Measurements from ENCODE around the gene PDGFA.

The PDGFA gene

GRCh38 chr7:519484-520390 lies at the start of gene PDGFA:
TSS of gene PDGFA (minus strand) at chr7:519846. CDS start at chr7:519001, 845 bp downstream.
- no peak for DNase-seq (ENCODE audit: low read depth, low spot score)
- Histone ChIP-seq H3K4me1 (ENCODE audit: control insufficient read depth, insufficient read depth, low read length) (peaks cover 6% of the 10 kb centered on the region), H3K4me3 (ENCODE audit: low read length) (peak within 1 kb of the TSS; percentile 90), H3K36me3 (ENCODE audit: control insufficient read depth, insufficient read depth, low read length) (no peaks in the 10 kb centered on the region), H3K9me3 (ENCODE audit: control insufficient read depth, insufficient read depth, low read length) (no peaks in the 10 kb centered on the region), H3K27ac (ENCODE audit: low read length) (no peak within 1 kb of the TSS), H3K27me3 (ENCODE audit: control insufficient read depth, insufficient read depth, low read length) (peaks cover 26% of the 10 kb centered on the region)
- WGBS (ENCODE audit: insufficient coverage, insufficient read length), result no CpG with 5 or more reads among the region's 132 CpGs

- Histone ChIP-seq H3K4me1 (ENCODE audit: control insufficient read depth, insufficient read depth, low read length) (peaks cover 1% of the 10 kb centered on the region; the same call in 1 of the 2 replicates), H3K27ac (ENCODE audit: low read length) (no peak overlapping the region), H3K36me3 (ENCODE audit: control insufficient read depth, insufficient read depth, low read length) (no peaks in the 10 kb centered on the region), H3K27me3 (ENCODE audit: control insufficient read depth, insufficient read depth, low read length) (no peaks in the 10 kb centered on the region), H3K9me3 (ENCODE audit: control insufficient read depth, insufficient read depth, low read length) (no peaks in the 10 kb centered on the region), H3K4me3 (ENCODE audit: low read length) (no peak overlapping the region)
- DNase-seq (ENCODE audit: low read depth, low spot score), result no peak
- no CpG with 5 or more reads among the region's 33 CpGs for WGBS (ENCODE audit: insufficient coverage, insufficient read length)
Observed at GRCh38 chr7:568031-568951, 48.6 kb upstream of the PDGFA start.

GRCh38 chr7:567305-567883 lies 47.7 kb upstream of the PDGFA start:
- DNase-seq (ENCODE audit: low read depth, low spot score), result no peak
- H3K4me3 ChIP-seq (ENCODE audit: low read length), result no peak overlapping the region
- H3K9me3 ChIP-seq (ENCODE audit: control insufficient read depth, insufficient read depth, low read length), result no peaks in the 10 kb centered on the region
- WGBS (ENCODE audit: insufficient coverage, insufficient read length), result 43% methylated on average over 1 of the region's 3 CpGs
- no peak overlapping the region for H3K27ac ChIP-seq (ENCODE audit: low read length)
- no peaks in the 10 kb centered on the region; the same call in 1 of the 2 replicates for H3K4me1 ChIP-seq (ENCODE audit: control insufficient read depth, insufficient read depth, low read length)
- H3K36me3 ChIP-seq (ENCODE audit: control insufficient read depth, insufficient read depth, low read length), result no peaks in the 10 kb centered on the region
- H3K27me3 ChIP-seq (ENCODE audit: control insufficient read depth, insufficient read depth, low read length), result no peaks in the 10 kb centered on the region

GRCh38 chr7:566100-566499 lies 46.5 kb upstream of the PDGFA start:
- Histone ChIP-seq H3K9me3 (ENCODE audit: control insufficient read depth, insufficient read depth, low read length) (no peaks in the 10 kb centered on the region), H3K4me1 (ENCODE audit: control insufficient read depth, insufficient read depth, low read length) (no peaks in the 10 kb centered on the region; the same call in 1 of the 2 replicates), H3K4me3 (ENCODE audit: low read length) (no peak overlapping the region), H3K27ac (ENCODE audit: low read length) (no peak overlapping the region), H3K27me3 (ENCODE audit: control insufficient read depth, insufficient read depth, low read length) (no peaks in the 10 kb centered on the region), H3K36me3 (ENCODE audit: control insufficient read depth, insufficient read depth, low read length) (no peaks in the 10 kb centered on the region)
- DNase-seq (ENCODE audit: low read depth, low spot score), result no peak
- no CpG with 5 or more reads among the region's 1 CpG for WGBS (ENCODE audit: insufficient coverage, insufficient read length)

GRCh38 chr7:564176-564865 lies 44.7 kb upstream of the PDGFA start:
- no peak for DNase-seq (ENCODE audit: low read depth, low spot score)
- Histone ChIP-seq H3K4me3 (ENCODE audit: low read length) (no peak overlapping the region), H3K4me1 (ENCODE audit: control insufficient read depth, insufficient read depth, low read length) (no peaks in the 10 kb centered on the region; the same call in 1 of the 2 replicates), H3K27me3 (ENCODE audit: control insufficient read depth, insufficient read depth, low read length) (no peaks in the 10 kb centered on the region), H3K36me3 (ENCODE audit: control insufficient read depth, insufficient read depth, low read length) (no peaks in the 10 kb centered on the region), H3K9me3 (ENCODE audit: control insufficient read depth, insufficient read depth, low read length) (no peaks in the 10 kb centered on the region), H3K27ac (ENCODE audit: low read length) (no peak overlapping the region)
- WGBS (ENCODE audit: insufficient coverage, insufficient read length), result no CpG with 5 or more reads among the region's 26 CpGs

- Histone ChIP-seq H3K36me3 (ENCODE audit: control insufficient read depth, insufficient read depth, low read length) (no peaks in the 10 kb centered on the region), H3K4me3 (ENCODE audit: low read length) (no peak overlapping the region), H3K4me1 (ENCODE audit: control insufficient read depth, insufficient read depth, low read length) (no peaks in the 10 kb centered on the region; the same call in 1 of the 2 replicates), H3K27me3 (ENCODE audit: control insufficient read depth, insufficient read depth, low read length) (no peaks in the 10 kb centered on the region), H3K27ac (ENCODE audit: low read length) (no peak overlapping the region), H3K9me3 (ENCODE audit: control insufficient read depth, insufficient read depth, low read length) (no peaks in the 10 kb centered on the region)
- no peak for DNase-seq (ENCODE audit: low read depth, low spot score)
- no CpG with 5 or more reads among the region's 11 CpGs for WGBS (ENCODE audit: insufficient coverage, insufficient read length)
Observed at GRCh38 chr7:563629-564170, 44.1 kb upstream of the PDGFA start.

- no peaks in the 10 kb centered on the region for H3K27me3 ChIP-seq (ENCODE audit: control insufficient read depth, insufficient read depth, low read length)
- no peak overlapping the region for H3K4me3 ChIP-seq (ENCODE audit: low read length)
- no peaks in the 10 kb centered on the region for H3K9me3 ChIP-seq (ENCODE audit: control insufficient read depth, insufficient read depth, low read length)
- DNase-seq (ENCODE audit: low read depth, low spot score), result no peak
- H3K27ac ChIP-seq (ENCODE audit: low read length), result no peak overlapping the region
- no CpG with 5 or more reads among the region's 17 CpGs for WGBS (ENCODE audit: insufficient coverage, insufficient read length)
- no peaks in the 10 kb centered on the region; the same call in 1 of the 2 replicates for H3K4me1 ChIP-seq (ENCODE audit: control insufficient read depth, insufficient read depth, low read length)
- no peaks in the 10 kb centered on the region for H3K36me3 ChIP-seq (ENCODE audit: control insufficient read depth, insufficient read depth, low read length)
Observed at GRCh38 chr7:562789-563628, 43.4 kb upstream of the PDGFA start.

- Histone ChIP-seq H3K27ac (ENCODE audit: low read length) (no peak overlapping the region), H3K4me3 (ENCODE audit: low read length) (no peak overlapping the region), H3K9me3 (ENCODE audit: control insufficient read depth, insufficient read depth, low read length) (no peaks in the 10 kb centered on the region), H3K36me3 (ENCODE audit: control insufficient read depth, insufficient read depth, low read length) (no peaks in the 10 kb centered on the region), H3K27me3 (ENCODE audit: control insufficient read depth, insufficient read depth, low read length) (no peaks in the 10 kb centered on the region), H3K4me1 (ENCODE audit: control insufficient read depth, insufficient read depth, low read length) (no peaks in the 10 kb centered on the region; the same call in 1 of the 2 replicates)
- no peak for DNase-seq (ENCODE audit: low read depth, low spot score)
- no CpG with 5 or more reads among the region's 7 CpGs for WGBS (ENCODE audit: insufficient coverage, insufficient read length)
Observed at GRCh38 chr7:562374-562675, 42.7 kb upstream of the PDGFA start.

- H3K4me3 ChIP-seq (ENCODE audit: low read length), result no peak overlapping the region
- no peaks in the 10 kb centered on the region; the same call in 1 of the 2 replicates for H3K4me1 ChIP-seq (ENCODE audit: control insufficient read depth, insufficient read depth, low read length)
- no peak overlapping the region for H3K27ac ChIP-seq (ENCODE audit: low read length)
- H3K36me3 ChIP-seq (ENCODE audit: control insufficient read depth, insufficient read depth, low read length), result no peaks in the 10 kb centered on the region
- no peak for DNase-seq (ENCODE audit: low read depth, low spot score)
- no peaks in the 10 kb centered on the region for H3K27me3 ChIP-seq (ENCODE audit: control insufficient read depth, insufficient read depth, low read length)
- H3K9me3 ChIP-seq (ENCODE audit: control insufficient read depth, insufficient read depth, low read length), result no peaks in the 10 kb centered on the region
- no CpG with 5 or more reads among the region's 44 CpGs for WGBS (ENCODE audit: insufficient coverage, insufficient read length)
Observed at GRCh38 chr7:561631-562373, 42.2 kb upstream of the PDGFA start.
